ENCODE results near the gene TCF3. TPM values are rescaled to one million over a fixed set of nuclear protein-coding genes. Genes with fewer than 3 reads are reported as not detected.
"Not testable (repeated sequence)": the region's sequence is repeated elsewhere in the genome, so short reads cannot be mapped to it uniquely, and the experiment has no call there.

The TCF3 gene
- total RNA-seq, 1 experiment from 2014 or later: 91.5 TPM

DNA sequence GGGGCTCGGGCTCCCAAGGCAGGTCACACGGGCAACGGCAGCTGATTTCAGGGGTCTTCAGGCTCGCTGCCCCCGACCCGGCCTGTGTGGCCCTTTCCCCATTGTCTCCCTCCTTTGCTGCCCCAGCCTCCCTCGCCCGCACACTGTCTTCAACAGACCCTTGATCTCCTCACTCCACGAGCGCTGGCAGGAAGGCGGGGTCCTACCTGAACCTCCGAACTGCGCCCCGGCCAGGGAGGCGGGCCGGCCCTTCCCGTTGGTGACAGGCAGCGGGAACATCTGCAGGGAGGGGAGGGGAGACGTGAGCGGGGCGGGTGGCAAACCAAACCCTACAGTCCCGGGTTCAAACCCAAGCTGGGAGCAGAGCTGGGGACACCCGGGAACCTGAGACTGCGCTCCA lies 6.3 kb downstream of the TCF3 start:
- Histone ChIP-seq H4K20me1 (ENCODE audit: insufficient read depth, low read depth, low read length) (no peaks in the 10 kb centered on the region; the same call in 1 of the 2 replicates), H3K9me2 (replicated peaks; ENCODE audit: insufficient read depth, low read length) (no peaks in the 10 kb centered on the region), H3K36me3 (ENCODE audit: insufficient read depth, low read length) (peaks cover 32% of the 10 kb centered on the region; the same call in 1 of the 2 replicates), H3K27ac (ENCODE audit: low read length) (no peak overlapping the region), H3K9me3 (ENCODE audit: low read length) (no peaks in the 10 kb centered on the region), H2AFZ (ENCODE audit: low read length) (no peak overlapping the region), H3K79me2 (ENCODE audit: low read length) (peaks cover 69% of the 10 kb centered on the region), H3K4me3 (ENCODE audit: low read length) (no peak overlapping the region), H3K9ac (ENCODE audit: low read length) (no peak overlapping the region), H3K4me2 (ENCODE audit: low read depth, low read length, poor library complexity, severe bottlenecking) (no peak overlapping the region), H3K27me3 (ENCODE audit: low read length) (no peaks in the 10 kb centered on the region), H3K4me1 (ENCODE audit: low read length) (peaks cover 41% of the 10 kb centered on the region)
- DNase-seq: no peak

DNA sequence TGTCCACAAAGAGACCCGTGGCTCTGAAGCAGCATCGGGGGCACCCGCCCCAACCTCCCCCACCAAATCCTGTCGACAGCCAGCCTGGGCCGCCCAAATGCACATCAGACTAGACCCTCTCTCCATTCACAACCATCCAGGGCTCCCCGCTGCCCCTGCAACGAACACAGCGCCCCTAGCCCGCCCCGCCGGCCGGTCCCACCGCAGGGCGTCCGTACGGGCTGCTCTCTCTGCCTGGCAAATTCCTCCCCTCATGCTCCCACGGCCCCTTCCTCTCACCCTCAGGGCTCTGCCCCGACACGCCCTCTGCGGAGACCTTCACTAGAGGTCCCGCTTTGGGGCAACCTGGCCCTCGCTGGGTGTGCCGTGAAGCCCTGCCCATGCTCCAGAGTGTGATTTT lies 7.1 kb downstream of the TCF3 start:
- Histone ChIP-seq H3K27ac (ENCODE audit: low read length) (no peak overlapping the region), H3K9me3 (ENCODE audit: low read length) (no peaks in the 10 kb centered on the region), H3K9me2 (replicated peaks; ENCODE audit: insufficient read depth, low read length) (no peaks in the 10 kb centered on the region), H3K27me3 (ENCODE audit: low read length) (no peaks in the 10 kb centered on the region), H4K20me1 (ENCODE audit: insufficient read depth, low read depth, low read length) (no peaks in the 10 kb centered on the region; the same call in 1 of the 2 replicates), H3K4me2 (ENCODE audit: low read depth, low read length, poor library complexity, severe bottlenecking) (no peak overlapping the region), H3K9ac (ENCODE audit: low read length) (no peak overlapping the region), H2AFZ (ENCODE audit: low read length) (no peak overlapping the region), H3K79me2 (ENCODE audit: low read length) (peaks cover 65% of the 10 kb centered on the region), H3K36me3 (ENCODE audit: insufficient read depth, low read length) (peaks cover 32% of the 10 kb centered on the region; the same call in 1 of the 2 replicates), H3K4me3 (ENCODE audit: low read length) (no peak overlapping the region), H3K4me1 (ENCODE audit: low read length) (peaks cover 33% of the 10 kb centered on the region)
- DNase-seq: no peak

DNA sequence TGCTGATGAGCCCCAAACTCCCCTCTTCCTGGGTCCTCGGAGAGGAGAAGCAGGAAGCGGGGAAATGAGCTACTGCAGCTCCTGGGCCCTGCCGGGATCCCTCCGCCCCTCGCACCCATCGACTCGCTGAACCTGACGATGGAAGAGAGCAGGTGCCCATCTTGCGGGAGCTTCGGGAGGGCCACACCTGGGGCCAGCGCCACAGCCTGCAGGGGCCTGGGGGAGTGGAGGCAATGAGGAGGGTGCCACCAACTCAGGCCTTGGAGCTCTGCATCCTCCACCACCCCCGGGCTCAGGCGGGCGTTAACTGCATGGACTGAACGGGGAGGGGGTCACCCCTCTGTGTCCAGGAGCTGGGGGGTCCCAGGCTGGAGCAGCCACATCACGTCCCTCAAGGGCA lies 8.3 kb downstream of the TCF3 start:
- Histone ChIP-seq H3K9me3 (ENCODE audit: low read length) (no peaks in the 10 kb centered on the region), H2AFZ (ENCODE audit: low read length) (no peak overlapping the region), H3K9ac (ENCODE audit: low read length) (no peak overlapping the region), H3K27ac (ENCODE audit: low read length) (no peak overlapping the region), H3K4me1 (ENCODE audit: low read length) (peaks cover 20% of the 10 kb centered on the region), H3K79me2 (ENCODE audit: low read length) (peaks cover 65% of the 10 kb centered on the region), H3K4me2 (ENCODE audit: low read depth, low read length, poor library complexity, severe bottlenecking) (no peak overlapping the region), H3K36me3 (ENCODE audit: insufficient read depth, low read length) (peaks cover 34% of the 10 kb centered on the region), H3K4me3 (ENCODE audit: low read length) (no peak overlapping the region), H3K9me2 (replicated peaks; ENCODE audit: insufficient read depth, low read length) (no peaks in the 10 kb centered on the region), H3K27me3 (ENCODE audit: low read length) (no peaks in the 10 kb centered on the region), H4K20me1 (ENCODE audit: insufficient read depth, low read depth, low read length) (peaks cover 5% of the 10 kb centered on the region; the same call in 1 of the 2 replicates)
- no peak for DNase-seq

DNA sequence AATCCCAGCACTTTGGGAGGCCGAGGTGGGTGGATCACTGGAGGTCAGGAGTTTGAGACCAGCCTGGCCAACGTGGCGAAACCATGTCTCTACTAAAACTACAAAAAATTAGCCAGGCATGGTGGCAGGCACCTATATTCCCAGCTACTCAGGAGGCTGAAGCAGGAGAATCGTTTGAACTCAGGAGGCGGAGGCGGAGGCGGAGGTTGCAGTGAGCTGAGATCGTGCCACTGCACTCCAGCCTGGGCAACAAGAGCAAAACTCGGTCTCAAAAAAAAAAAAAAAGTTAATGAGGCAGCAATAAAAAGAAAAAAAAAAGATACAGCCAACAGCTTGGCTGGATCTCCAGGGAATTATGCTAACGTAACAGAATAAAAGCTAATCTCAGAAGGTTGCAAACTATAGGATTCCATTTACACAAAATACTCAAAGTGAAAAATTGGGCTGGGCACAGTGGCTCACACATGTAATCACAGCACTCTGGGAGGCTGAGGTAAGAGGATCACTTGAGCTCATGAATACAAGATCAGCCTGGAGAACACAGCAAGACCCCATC lies 11.4 kb downstream of the TCF3 start:
- Histone ChIP-seq H4K20me1 (ENCODE audit: insufficient read depth, low read depth, low read length) (peaks cover 21% of the 10 kb centered on the region; the same call in 1 of the 2 replicates), H3K79me2 (ENCODE audit: low read length) (peaks cover 64% of the 10 kb centered on the region), H3K36me3 (ENCODE audit: insufficient read depth, low read length) (peaks cover 36% of the 10 kb centered on the region)
- not testable (repeated sequence) for H3K9me3 ChIP-seq (ENCODE audit: low read length); H3K9me2 ChIP-seq (replicated peaks; ENCODE audit: insufficient read depth, low read length); H3K4me1 ChIP-seq (ENCODE audit: low read length); H3K4me2 ChIP-seq (ENCODE audit: low read depth, low read length, poor library complexity, severe bottlenecking); H3K9ac ChIP-seq (ENCODE audit: low read length); H2AFZ ChIP-seq (ENCODE audit: low read length); H3K27ac ChIP-seq (ENCODE audit: low read length); DNase-seq; H3K27me3 ChIP-seq (ENCODE audit: low read length); H3K4me3 ChIP-seq (ENCODE audit: low read length)

DNA sequence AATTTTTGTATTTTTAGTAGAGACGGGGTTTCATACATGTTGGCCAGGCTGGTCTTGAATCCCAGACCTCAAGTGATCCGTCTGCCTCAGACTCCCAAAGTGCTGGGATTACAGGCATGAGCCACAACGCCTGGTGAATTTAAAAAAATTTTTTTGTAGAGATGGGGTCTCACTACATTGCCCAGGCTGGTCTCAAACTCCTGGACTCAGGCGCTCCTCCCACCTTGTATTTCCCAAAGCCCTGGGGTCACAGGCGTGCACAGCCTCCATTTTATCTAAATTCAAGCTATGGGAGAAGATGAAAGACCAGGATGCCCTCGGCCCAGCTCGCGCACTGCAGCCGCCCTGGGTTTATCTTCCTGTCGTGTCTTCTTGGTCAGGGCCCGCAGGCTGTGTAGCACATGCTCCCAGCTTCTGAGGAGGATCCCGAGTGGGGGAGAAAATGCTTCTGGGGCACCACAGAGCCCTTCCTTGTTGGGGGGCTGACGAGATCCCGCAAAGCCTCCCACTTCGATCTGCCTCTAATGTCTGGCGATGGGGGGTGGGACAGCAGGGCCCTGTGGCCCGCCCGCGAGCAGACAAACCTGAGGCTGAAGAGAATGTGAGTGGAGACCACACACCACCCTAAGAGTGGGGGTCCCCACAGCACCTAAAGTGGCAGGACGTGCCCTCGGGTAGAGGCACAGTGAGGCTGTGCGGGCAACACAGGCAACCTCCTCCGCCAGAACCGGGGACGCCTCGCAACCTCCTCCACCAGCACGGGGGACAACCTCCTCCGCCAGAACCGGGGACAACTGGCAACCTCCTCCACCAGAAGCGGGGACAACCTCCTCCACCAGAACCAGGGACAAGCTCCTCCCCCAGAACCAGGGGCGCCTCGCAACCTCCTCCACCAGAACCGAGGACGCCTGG lies 15.8 kb downstream of the TCF3 start:
- H3K36me3 ChIP-seq (ENCODE audit: insufficient read depth, low read length): peaks cover 23% of the 10 kb centered on the region
- no peaks in the 10 kb centered on the region for H3K9me3 ChIP-seq (ENCODE audit: low read length)
- H3K27ac ChIP-seq (ENCODE audit: low read length): no peak overlapping the region
- no peak for DNase-seq
- H3K27me3 ChIP-seq (ENCODE audit: low read length): no peaks in the 10 kb centered on the region
- H3K4me1 ChIP-seq (ENCODE audit: low read length): no peaks in the 10 kb centered on the region
- H3K9ac ChIP-seq (ENCODE audit: low read length): no peak overlapping the region
- no peak overlapping the region for H3K4me2 ChIP-seq (ENCODE audit: low read depth, low read length, poor library complexity, severe bottlenecking)
- no peaks in the 10 kb centered on the region for H3K9me2 ChIP-seq (replicated peaks; ENCODE audit: insufficient read depth, low read length)
- no peak overlapping the region for H2AFZ ChIP-seq (ENCODE audit: low read length)
- peaks cover 67% of the 10 kb centered on the region for H3K79me2 ChIP-seq (ENCODE audit: low read length)
- no peak overlapping the region for H3K4me3 ChIP-seq (ENCODE audit: low read length)
- peaks cover 45% of the 10 kb centered on the region; the same call in 1 of the 2 replicates for H4K20me1 ChIP-seq (ENCODE audit: insufficient read depth, low read depth, low read length)

DNA sequence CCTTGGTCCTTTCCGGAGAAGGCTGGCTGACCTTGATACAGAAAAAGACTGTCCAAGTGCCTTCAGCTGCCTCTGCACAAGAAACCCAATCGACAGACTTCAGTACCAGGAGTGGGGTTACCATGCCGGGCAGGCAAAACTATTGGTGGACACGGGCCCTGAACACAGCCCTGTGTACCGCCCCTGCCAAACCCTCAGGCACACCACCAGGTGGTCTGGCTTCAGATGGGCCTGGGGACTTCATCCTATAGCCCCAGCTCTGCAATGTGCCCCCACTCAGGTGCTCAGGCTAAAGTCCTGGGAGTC lies 17.5 kb downstream of the TCF3 start:
- H2AFZ ChIP-seq (ENCODE audit: low read length): no peak overlapping the region
- peaks cover 54% of the 10 kb centered on the region for H3K79me2 ChIP-seq (ENCODE audit: low read length)
- H3K27me3 ChIP-seq (ENCODE audit: low read length): no peaks in the 10 kb centered on the region
- no peaks in the 10 kb centered on the region for H3K9me2 ChIP-seq (replicated peaks; ENCODE audit: insufficient read depth, low read length)
- no peak overlapping the region for H3K4me2 ChIP-seq (ENCODE audit: low read depth, low read length, poor library complexity, severe bottlenecking)
- no peaks in the 10 kb centered on the region for H3K4me1 ChIP-seq (ENCODE audit: low read length)
- peaks cover 59% of the 10 kb centered on the region; the same call in 1 of the 2 replicates for H4K20me1 ChIP-seq (ENCODE audit: insufficient read depth, low read depth, low read length)
- H3K4me3 ChIP-seq (ENCODE audit: low read length): no peak overlapping the region
- no peak for DNase-seq
- peaks cover 22% of the 10 kb centered on the region for H3K36me3 ChIP-seq (ENCODE audit: insufficient read depth, low read length)
- no peak overlapping the region for H3K9ac ChIP-seq (ENCODE audit: low read length)
- no peaks in the 10 kb centered on the region for H3K9me3 ChIP-seq (ENCODE audit: low read length)
- H3K27ac ChIP-seq (ENCODE audit: low read length): no peak overlapping the region

DNA sequence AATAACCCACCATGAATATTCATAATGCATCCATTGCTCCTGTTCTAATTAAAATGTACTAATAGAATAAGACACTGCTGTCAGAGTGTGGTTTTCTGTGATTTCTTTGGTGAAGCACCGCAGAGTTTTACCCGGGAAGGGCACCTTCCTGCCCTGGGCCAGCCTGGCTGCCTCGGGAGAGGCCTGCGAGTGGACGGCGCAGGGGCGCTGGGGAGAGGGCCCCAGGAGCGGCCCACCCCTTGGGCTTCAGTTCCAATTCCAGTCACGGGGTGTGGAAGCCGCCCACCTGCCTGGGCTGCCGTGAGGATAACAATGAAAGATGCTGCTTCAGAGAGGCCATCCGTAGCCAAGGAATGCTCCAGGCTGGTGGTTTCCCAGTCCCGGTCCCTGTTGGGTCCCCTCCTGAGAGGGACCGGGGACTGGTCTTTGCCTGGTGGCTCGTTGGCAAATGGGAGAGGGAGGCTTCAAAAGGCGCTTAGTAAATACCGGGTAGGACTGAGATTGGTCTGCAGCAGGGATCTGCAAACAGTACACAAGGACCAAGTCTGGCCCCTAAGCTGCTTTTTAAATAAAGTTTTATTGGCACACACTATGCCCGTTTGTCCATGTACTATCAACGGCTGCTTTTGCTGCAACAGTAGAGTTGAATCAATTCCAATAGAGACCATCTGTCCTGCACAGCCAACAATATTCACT lies 18.0 kb downstream of the TCF3 start:
- DNase-seq: peak; percentile 69
- Histone ChIP-seq H3K9me3 (ENCODE audit: low read length) (no peaks in the 10 kb centered on the region), H3K4me2 (ENCODE audit: low read depth, low read length, poor library complexity, severe bottlenecking) (no peak overlapping the region), H3K9ac (ENCODE audit: low read length) (no peak overlapping the region), H2AFZ (ENCODE audit: low read length) (no peak overlapping the region), H3K27ac (ENCODE audit: low read length) (no peak overlapping the region), H3K79me2 (ENCODE audit: low read length) (peaks cover 49% of the 10 kb centered on the region), H3K27me3 (ENCODE audit: low read length) (no peaks in the 10 kb centered on the region), H3K36me3 (ENCODE audit: insufficient read depth, low read length) (peaks cover 17% of the 10 kb centered on the region), H4K20me1 (ENCODE audit: insufficient read depth, low read depth, low read length) (peaks cover 58% of the 10 kb centered on the region; the same call in 1 of the 2 replicates), H3K4me3 (ENCODE audit: low read length) (no peak overlapping the region), H3K4me1 (ENCODE audit: low read length) (no peaks in the 10 kb centered on the region), H3K9me2 (replicated peaks; ENCODE audit: insufficient read depth, low read length) (no peaks in the 10 kb centered on the region)

DNA sequence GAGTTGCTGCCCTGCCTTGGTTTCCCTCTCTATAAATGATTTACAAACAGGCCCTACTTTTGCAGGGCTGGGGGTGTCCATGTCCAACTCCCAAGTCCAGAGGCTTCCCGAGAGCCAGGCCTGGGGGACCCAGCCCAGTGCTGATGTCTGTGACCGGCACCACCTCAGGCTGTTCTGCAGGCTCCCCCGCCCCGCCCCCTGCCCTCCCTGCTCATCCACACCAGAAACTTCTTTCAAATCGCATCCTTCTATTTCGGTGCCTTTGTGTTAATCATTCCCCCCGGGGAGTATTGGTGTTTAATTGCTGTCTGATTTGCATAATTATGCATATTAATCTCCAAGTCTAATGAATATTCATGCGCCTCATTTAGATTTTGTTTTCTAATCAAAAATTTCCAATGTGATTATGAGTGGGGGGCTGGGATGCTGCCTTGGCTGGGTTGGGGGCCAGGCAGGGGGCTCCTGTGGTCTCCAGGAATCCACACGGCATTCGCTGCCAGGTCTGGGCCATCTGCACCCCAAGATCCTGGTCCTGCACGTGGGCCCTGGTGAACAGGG lies 19.1 kb downstream of the TCF3 start:
- peaks cover 40% of the 10 kb centered on the region for H3K79me2 ChIP-seq (ENCODE audit: low read length)
- H2AFZ ChIP-seq (ENCODE audit: low read length): no peak overlapping the region
- peaks cover 8% of the 10 kb centered on the region; the same call in 1 of the 2 replicates for H3K36me3 ChIP-seq (ENCODE audit: insufficient read depth, low read length)
- no peaks in the 10 kb centered on the region for H3K9me3 ChIP-seq (ENCODE audit: low read length)
- H3K4me2 ChIP-seq (ENCODE audit: low read depth, low read length, poor library complexity, severe bottlenecking): no peak overlapping the region
- no peak overlapping the region for H3K27ac ChIP-seq (ENCODE audit: low read length)
- no peak overlapping the region for H3K4me3 ChIP-seq (ENCODE audit: low read length)
- no peaks in the 10 kb centered on the region for H3K4me1 ChIP-seq (ENCODE audit: low read length)
- H3K9ac ChIP-seq (ENCODE audit: low read length): no peak overlapping the region
- DNase-seq: no peak
- H3K9me2 ChIP-seq (replicated peaks; ENCODE audit: insufficient read depth, low read length): no peaks in the 10 kb centered on the region
- no peaks in the 10 kb centered on the region for H3K27me3 ChIP-seq (ENCODE audit: low read length)
- H4K20me1 ChIP-seq (ENCODE audit: insufficient read depth, low read depth, low read length): peaks cover 49% of the 10 kb centered on the region; the same call in 1 of the 2 replicates

All from Karpas-422 (cell line).